ENCODE measurements around the gene IFI27L1.

DNA sequence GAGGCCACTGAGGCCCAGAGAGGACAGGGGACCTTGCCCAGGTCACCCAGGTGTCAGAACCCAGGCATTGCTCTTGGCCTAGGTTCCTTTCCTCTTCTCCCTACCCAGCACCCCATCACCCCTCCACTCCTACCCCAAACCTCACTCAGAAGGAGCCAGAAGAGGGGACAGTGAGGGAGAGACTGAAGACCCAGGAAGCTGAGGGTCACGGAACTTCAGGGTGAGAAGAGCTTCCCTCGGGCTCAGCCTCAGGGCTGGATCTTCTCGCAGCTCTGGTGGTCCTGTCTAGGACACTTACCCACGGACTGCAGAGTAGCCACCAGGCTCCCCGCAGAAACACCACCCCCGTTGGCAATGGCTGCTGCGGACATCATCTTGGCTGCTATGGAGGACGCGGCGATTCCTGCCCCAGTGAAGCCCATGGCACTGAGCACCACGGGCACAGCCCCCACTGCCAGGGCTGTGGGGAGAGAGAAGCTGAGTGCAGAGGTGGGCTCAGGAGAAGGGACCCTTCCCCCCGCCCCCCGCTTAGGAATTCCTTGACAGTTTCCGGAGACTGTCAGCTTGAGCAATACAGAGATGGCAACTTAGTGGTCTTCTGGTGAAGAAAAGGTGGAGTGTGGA is 47.2 kb downstream of the IFI27L1 start:
- TF ChIP-seq, protein P1, sequence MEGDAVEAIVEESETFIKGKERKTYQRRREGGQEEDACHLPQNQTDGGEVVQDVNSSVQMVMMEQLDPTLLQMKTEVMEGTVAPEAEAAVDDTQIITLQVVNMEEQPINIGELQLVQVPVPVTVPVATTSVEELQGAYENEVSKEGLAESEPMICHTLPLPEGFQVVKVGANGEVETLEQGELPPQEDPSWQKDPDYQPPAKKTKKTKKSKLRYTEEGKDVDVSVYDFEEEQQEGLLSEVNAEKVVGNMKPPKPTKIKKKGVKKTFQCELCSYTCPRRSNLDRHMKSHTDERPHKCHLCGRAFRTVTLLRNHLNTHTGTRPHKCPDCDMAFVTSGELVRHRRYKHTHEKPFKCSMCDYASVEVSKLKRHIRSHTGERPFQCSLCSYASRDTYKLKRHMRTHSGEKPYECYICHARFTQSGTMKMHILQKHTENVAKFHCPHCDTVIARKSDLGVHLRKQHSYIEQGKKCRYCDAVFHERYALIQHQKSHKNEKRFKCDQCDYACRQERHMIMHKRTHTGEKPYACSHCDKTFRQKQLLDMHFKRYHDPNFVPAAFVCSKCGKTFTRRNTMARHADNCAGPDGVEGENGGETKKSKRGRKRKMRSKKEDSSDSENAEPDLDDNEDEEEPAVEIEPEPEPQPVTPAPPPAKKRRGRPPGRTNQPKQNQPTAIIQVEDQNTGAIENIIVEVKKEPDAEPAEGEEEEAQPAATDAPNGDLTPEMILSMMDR (IDR thresholded peaks at IDR 0.05), result no peak
- TF ChIP-seq POLR2A (IDR thresholded peaks at IDR 0.05), result no peak
- no peak for TF ChIP-seq POLR2AphosphoS5 (IDR thresholded peaks at IDR 0.05; ENCODE audit: insufficient read depth in 1 of 2, low read depth in 1 of 2)

All from vagina (tissue), 2 donors.